H1 (cell line): ENCODE data around the gene NELFCD. TPM values are rescaled to one million over a fixed set of nuclear protein-coding genes. Genes with fewer than 3 reads are reported as not detected.

Experiments used
- CTCF ChIA-PET: fragments of 300-600 bp; sonication (Branson Sonifier 250); formaldehyde crosslinking; loops from one replicate; lab custom pipeline; 2021; ENCODE audit not compliant: partially characterized antibody; lab: Charles Lee
- POLR2A ChIA-PET: fragments of 300-600 bp; sonication (Branson Sonifier 250); formaldehyde crosslinking; loops from one replicate; lab custom pipeline; 2021; ENCODE audit warnings: inconsistent platforms; ENCODE audit not compliant: partially characterized antibody; lab: Charles Lee
- DNase-seq, 2 experiments: peaks; one replicate each; pipeline versions ENCODE4 v3.0.0 to v3.0.0-alpha.2; 2010 to 2022; ENCODE audit warnings: low spot score in 2 of 2, low read depth in 1 of 2, mixed read lengths in 1 of 2
- FAIRE-seq: peaks from 2 replicates; lab custom pipeline; 2011; peaks lifted over from hg19 to GRCh38; lab: Jason Lieb, UNC
- H2AFZ ChIP-seq: 2 replicates; pipeline ENCODE4 v1.8.1; 2012; ENCODE audit warnings: low read length, inconsistent platforms
- H2AK5ac ChIP-seq: 2 replicates; pipeline ENCODE4 v1.6.1; 2013; ENCODE audit warnings: low read depth, low read length
- H2BK120ac ChIP-seq: replicated peaks from 2 replicates; pipeline ENCODE3; 2013; ENCODE audit warnings: low read depth, low read length, inconsistent platforms
- H2BK12ac ChIP-seq: 2 replicates; pipeline ENCODE4 v1.6.1; 2013; ENCODE audit warnings: low read depth, low read length
- H2BK15ac ChIP-seq: 2 replicates; pipeline ENCODE4 v1.6.1; 2013; ENCODE audit warnings: low read length
- H2BK20ac ChIP-seq: 2 replicates; pipeline ENCODE4 v1.6.1; 2013; ENCODE audit warnings: low read length
- H2BK5ac ChIP-seq: 2 replicates; pipeline ENCODE4 v1.6.1; 2013; ENCODE audit warnings: low read depth, low read length
- H3K14ac ChIP-seq: 2 replicates; pipeline ENCODE4 v1.6.1; 2013; ENCODE audit warnings: inconsistent platforms; ENCODE audit not compliant: insufficient read length
- H3K18ac ChIP-seq: 2 replicates; pipeline ENCODE4 v1.6.1; 2013; ENCODE audit warnings: low read length; ENCODE audit errors: extremely low read depth
- H3K23ac ChIP-seq: 2 replicates; pipeline ENCODE4 v1.6.1; 2013; ENCODE audit warnings: inconsistent platforms; ENCODE audit not compliant: insufficient read length
- H3K23me2 ChIP-seq: 2 replicates; pipeline ENCODE4 v1.6.1; 2013; ENCODE audit warnings: low read depth, low read length
- H3K27ac ChIP-seq: 2 replicates; pipeline ENCODE4 v1.6.1; 2011; ENCODE audit warnings: low read depth, low read length, inconsistent platforms
- H3K27me3 ChIP-seq, 4 experiments: replicated peaks in 1 of 4; 1 replicate in 1 of 4; 2 replicates in 3 of 4; pipeline versions ENCODE4 v1.6.1 to v1.8.1; 2011 to 2013; ENCODE audit warnings: low read length in 3 of 4, mild to moderate bottlenecking in 3 of 4, inconsistent platforms in 2 of 4, mixed read lengths in 2 of 4, moderate library complexity in 1 of 4; ENCODE audit not compliant: control insufficient read depth in 3 of 4, insufficient read depth in 3 of 4; ENCODE audit errors: extremely low read depth in 1 of 4
- H3K36me3 ChIP-seq, 4 experiments: 2 replicates each; pipeline versions ENCODE4 v1.6.1 to v1.8.1; 2011 to 2013; ENCODE audit warnings: mild to moderate bottlenecking in 4 of 4, low read length in 3 of 4, moderate library complexity in 2 of 4, control low read depth in 1 of 4, inconsistent platforms in 1 of 4; ENCODE audit not compliant: insufficient read depth in 4 of 4, control insufficient read depth in 2 of 4
- H3K4ac ChIP-seq: replicated peaks from 2 replicates; pipeline ENCODE3; 2013; ENCODE audit warnings: low read length, low read depth, mixed read lengths, inconsistent platforms; ENCODE audit not compliant: insufficient read length
- H3K4me1 ChIP-seq, 4 experiments: replicated peaks in 1 of 4; 1 replicate in 1 of 4; 2 replicates in 3 of 4; pipeline versions ENCODE4 v1.6.1 to v1.8.1; 2011 to 2013; ENCODE audit warnings: low read length in 3 of 4, inconsistent platforms in 2 of 4, mixed read lengths in 1 of 4; ENCODE audit not compliant: insufficient read depth in 4 of 4, control insufficient read depth in 3 of 4
- H3K4me2 ChIP-seq, 2 experiments: 2 replicates each; pipeline versions ENCODE4 v1.6.1 to v1.8.1; 2011 to 2013; ENCODE audit warnings: low read depth in 2 of 2, low read length in 2 of 2, control low read depth in 1 of 2, inconsistent platforms in 1 of 2, mild to moderate bottlenecking in 1 of 2; ENCODE audit not compliant: insufficient read depth in 1 of 2
- H3K4me3 ChIP-seq, 4 experiments: fragments of 200-600, 300-600 bp in 1 of 4; sonication (generic), shearing (Covaris generic), sonication (Bioruptor Twin) in 1 of 4; 2 replicates each; pipeline versions ENCODE4 v1.5.1 to v1.8.1; 2011 to 2016; ENCODE audit warnings: low read length in 4 of 4, low read depth in 3 of 4, control low read depth in 2 of 4, inconsistent platforms in 2 of 4, mild to moderate bottlenecking in 2 of 4, mixed read lengths in 1 of 4, moderate library complexity in 1 of 4; ENCODE audit not compliant: insufficient read depth in 2 of 4; ENCODE audit errors: extremely low read depth in 1 of 4
- H3K56ac ChIP-seq: replicated peaks from 2 replicates; pipeline ENCODE3; 2013; ENCODE audit warnings: low read depth, mild to moderate bottlenecking, mixed read lengths, low read length, inconsistent platforms; ENCODE audit not compliant: insufficient read length
- H3K79me1 ChIP-seq: 2 replicates; pipeline ENCODE4 v1.6.1; 2013; ENCODE audit warnings: low read depth, low read length, control low read depth
- H3K79me2 ChIP-seq, 2 experiments: 2 replicates each; pipeline versions ENCODE4 v1.6.1 to v1.8.1; 2012 to 2013; ENCODE audit warnings: low read length in 2 of 2, mild to moderate bottlenecking in 2 of 2, inconsistent platforms in 1 of 2; ENCODE audit not compliant: insufficient read depth in 2 of 2, control insufficient read depth in 1 of 2
- H3K9ac ChIP-seq, 4 experiments: replicated peaks in 1 of 4; 1 replicate in 1 of 4; 2 replicates in 3 of 4; pipeline versions ENCODE4 v1.6.1 to v1.8.1; 2011 to 2013; ENCODE audit warnings: low read depth in 3 of 4, low read length in 3 of 4, control low read depth in 2 of 4, mild to moderate bottlenecking in 2 of 4, moderate library complexity in 2 of 4, inconsistent platforms in 1 of 4; ENCODE audit errors: extremely low read depth in 1 of 4
- H3K9me3 ChIP-seq, 2 experiments: 2 replicates each; pipeline versions ENCODE4 v1.6.1 to v1.8.1; 2012 to 2013; ENCODE audit warnings: mild to moderate bottlenecking in 2 of 2, moderate library complexity in 2 of 2, control low read depth in 1 of 2, inconsistent platforms in 1 of 2, low read depth in 1 of 2, low read length in 1 of 2, mixed read lengths in 1 of 2; ENCODE audit not compliant: insufficient read depth in 2 of 2
- H4K20me1 ChIP-seq, 2 experiments: replicated peaks in 1 of 2; 2 replicates each; pipeline versions ENCODE3 to v1.8.1; 2011 to 2013; ENCODE audit warnings: inconsistent platforms in 2 of 2, low read length in 2 of 2, mild to moderate bottlenecking in 1 of 2; ENCODE audit not compliant: insufficient read depth in 2 of 2, control insufficient read depth in 1 of 2
- H4K5ac ChIP-seq: 2 replicates; pipeline ENCODE4 v1.6.1; 2013; ENCODE audit warnings: low read length, low read depth, mixed read lengths, inconsistent platforms; ENCODE audit not compliant: insufficient read length
- H4K8ac ChIP-seq: 2 replicates; pipeline ENCODE4 v1.8.0; 2013; ENCODE audit warnings: mild to moderate bottlenecking, moderate library complexity, low read length, inconsistent platforms; ENCODE audit not compliant: insufficient read depth; ENCODE audit errors: extremely low read depth
- H4K91ac ChIP-seq: replicated peaks from 2 replicates; pipeline ENCODE3; 2013; ENCODE audit warnings: low read length, mixed read lengths, inconsistent platforms; ENCODE audit not compliant: insufficient read length
- BACH1 ChIP-seq: IDR thresholded peaks from 2 replicates; pipeline ENCODE4 v1.6.1; 2012; ENCODE audit warnings: low read length, improper control_type of control experiment
- CEBPB ChIP-seq: IDR thresholded peaks from 2 replicates; pipeline ENCODE4 v1.6.1; 2012; ENCODE audit warnings: low read depth, low read length
- HDAC6 ChIP-seq: IDR thresholded peaks from one replicate; pipeline ENCODE4 v1.7.1; 2012; ENCODE audit warnings: low read depth, mild to moderate bottlenecking, inconsistent platforms, low read length, moderate library complexity
- KDM1A ChIP-seq: fragments of 200-600, 300-600 bp; sonication (generic); IDR thresholded peaks from 2 replicates; pipeline ENCODE4 v1.7.1; 2016; ENCODE audit warnings: mild to moderate bottlenecking, low read length, borderline replicate concordance
- KDM4A ChIP-seq: IDR thresholded peaks from one replicate; pipeline ENCODE4 v1.7.1; 2012; ENCODE audit warnings: low read depth, mild to moderate bottlenecking, moderate library complexity, low read length, inconsistent platforms; ENCODE audit not compliant: severe bottlenecking
- MAFK ChIP-seq: IDR thresholded peaks from 2 replicates; pipeline ENCODE4 v1.6.1; 2012; ENCODE audit warnings: low read depth, mild to moderate bottlenecking, improper control_type of control experiment, low read length
- NANOG ChIP-seq: IDR thresholded peaks from 2 replicates; pipeline ENCODE4 v1.6.1; 2011; ENCODE audit warnings: low read length, low read depth, mild to moderate bottlenecking, inconsistent platforms; ENCODE audit not compliant: insufficient read depth, poor library complexity, severe bottlenecking
- NRF1 ChIP-seq: IDR thresholded peaks from 2 replicates; pipeline ENCODE4 v1.6.1; 2011; ENCODE audit warnings: mild to moderate bottlenecking, low read depth, low read length, improper control_type of control experiment
- POU5F1 ChIP-seq: IDR thresholded peaks from 2 replicates; pipeline ENCODE4 v1.6.1; 2011; ENCODE audit warnings: low read depth, mild to moderate bottlenecking, low read length, moderate library complexity
- SIX5 ChIP-seq: IDR thresholded peaks from 2 replicates; pipeline ENCODE4 v1.6.1; 2011; ENCODE audit warnings: mild to moderate bottlenecking, low read depth, low read length
- SP2 ChIP-seq: IDR thresholded peaks from 2 replicates; pipeline ENCODE4 v1.6.1; 2012; ENCODE audit warnings: mild to moderate bottlenecking, low read length, inconsistent platforms
- TAF1 ChIP-seq: IDR thresholded peaks from 2 replicates; pipeline ENCODE4 v1.6.1; 2011; ENCODE audit warnings: mild to moderate bottlenecking, low read depth, low read length
- TAF7 ChIP-seq: optimal IDR thresholded peaks from 2 replicates; pipeline ENCODE3; 2011; ENCODE audit warnings: low read depth, mild to moderate bottlenecking, inconsistent platforms, low read length, moderate library complexity, borderline replicate concordance
- TEAD4 ChIP-seq: IDR thresholded peaks from 2 replicates; pipeline ENCODE4 v1.6.1; 2012; ENCODE audit warnings: low read depth, low read length, inconsistent platforms, mixed read lengths
- YY1 ChIP-seq: IDR thresholded peaks from 2 replicates; pipeline ENCODE4 v1.6.1; 2011; ENCODE audit warnings: low read depth, mild to moderate bottlenecking, low read length
- WGBS, 2 experiments: shearing (Covaris generic) in 1 of 2; methylation state at CpG; one replicate each; pipeline versions ENCODE4 v1.1.6 to v1.1.7; 2013 to 2015; ENCODE audit warnings: low lambda C conversion rate in 2 of 2, mixed read lengths in 2 of 2, inconsistent platforms in 1 of 2, low coverage in 1 of 2, missing lambda C conversion rate in 1 of 2; ENCODE audit not compliant: insufficient replicate concordance in 2 of 2, insufficient coverage in 1 of 2, insufficient read length in 1 of 2; ENCODE audit errors: extremely low coverage in 1 of 2, missing lambda C conversion rate in 1 of 2; 5-methylcytosine and 5-hydroxymethylcytosine counted together
- polyA plus RNA-seq, 7 experiments: library from polyadenylated mRNA; depleted of rRNA in 3 of 7; stranded (reverse) in 5 of 7; unstranded in 2 of 7; fragments of >200 nt in 5 of 7; fragments of 200-250 nt in 2 of 7; gene quantifications; 1 replicate in 5 of 7; 2 replicates in 1 of 7; 4 replicates in 1 of 7; pipeline versions ENCODE4 v1.2.1 to v1.2.3, GENCODE V29; 2011 to 2013; ENCODE audit warnings: missing spikeins in 2 of 7, mixed read lengths in 2 of 7
- total RNA-seq: library from RNA; stranded (reverse); fragmentation: NEBNext Ultra II Directional; extraction: Animal tissue kit (Norgen Biotek cat#: 25700); gene quantifications from 2 replicates; pipeline ENCODE4 v1.2.1, GENCODE V29; 2021

Gene NELFCD
- total and polyA plus RNA-seq, 2 of the 8 experiments (the other 6 are each of a cell fraction or from before 2014, with no cell fraction given): 35.5 to 59.6 TPM

GRCh38 chr20:59032713-59033059, 51.6 kb downstream of the NELFCD start:
- H2BK20ac ChIP-seq: no peak overlapping the region
- H3K56ac ChIP-seq: peak overlapping the region; percentile 20
- WGBS, 2 experiments: 16% methylated on average over 13 of the region's 13 CpGs; no CpG with 5 or more reads in 1 of the 2 experiments
- no peak overlapping the region for H2BK120ac ChIP-seq
- peaks cover 0 to 6% (median 1%) of the 10 kb centered on the region in 4 experiments; a peak in 3 of 7 replicates for H3K4me1 ChIP-seq
- H4K5ac ChIP-seq: peak overlapping the region; percentile 67
- no peak overlapping the region for H3K23ac ChIP-seq
- H2BK12ac ChIP-seq: no peak overlapping the region
- H3K23me2 ChIP-seq: peaks cover 5% of the 10 kb centered on the region
- H3K4me2 ChIP-seq: peak overlapping the region; percentile 63 to 84
- peaks cover 2% of the 10 kb centered on the region for H3K79me1 ChIP-seq
- H3K27me3 ChIP-seq: peaks cover 0 to 6% (median 3%) of the 10 kb centered on the region in 4 experiments; a peak in 2 of 7 replicates
- no peak overlapping the region for H3K14ac ChIP-seq
- no peak overlapping the region for H3K27ac ChIP-seq
- no peak overlapping the region for H3K4ac ChIP-seq
- peak overlapping the region in 1 of 4 experiments; percentile 45; a peak in 2 of 7 replicates for H3K9ac ChIP-seq
- H3K9me3 ChIP-seq: no peaks in the 10 kb centered on the region
- peaks cover 8 to 9% of the 10 kb centered on the region in 2 experiments for H4K20me1 ChIP-seq
- no peak overlapping the region for H2BK5ac ChIP-seq
- FAIRE-seq: no peak
- no peak overlapping the region for H2AK5ac ChIP-seq
- H2BK15ac ChIP-seq: no peak overlapping the region
- POLR2A ChIA-PET: interaction anchor here (0.6 to 3.1 kb wide), 17 partner anchors 8 to 380 kb away, joined by 3 to 28 read pairs (median 4); partner anchors contain the start of gene PRELID3B
- peaks cover 6 to 13% of the 10 kb centered on the region in 2 experiments; a peak in 3 of 4 replicates for H3K79me2 ChIP-seq
- CTCF ChIA-PET: interaction anchor here (1.1 to 2.2 kb wide), 4 partner anchors 8 to 393 kb away, joined by 3 to 5 read pairs (median 4); no protein-coding TSS in a partner anchor
- H4K91ac ChIP-seq: no peak overlapping the region
- no peak overlapping the region for H3K18ac ChIP-seq
- H3K36me3 ChIP-seq: peaks cover 2 to 60% (median 18%) of the 10 kb centered on the region in 4 experiments; a peak in 5 of 8 replicates
- H4K8ac ChIP-seq: peak overlapping the region; percentile 71; the same call in 1 of the 2 replicates
- no peak overlapping the region for H2AFZ ChIP-seq
- no peak for DNase-seq
- peak overlapping the region; percentile 10 to 90 (median 40) for H3K4me3 ChIP-seq
- TF ChIP-seq KDM1A (no peak), KDM4A (no peak), POU5F1 (no peak), NANOG (no peak), SP2 (no peak), MAFK (no peak), BACH1 (no peak), TEAD4 (no peak), YY1 (no peak), SIX5 (no peak), NRF1 (no peak), HDAC6 (no peak), CEBPB (no peak), TAF1 (no peak), TAF7 (no peak)
